HG03558 (cell line): Measurements from ENCODE around the gene OBP2A.
"Not testable (repeated sequence)": the region's sequence is repeated elsewhere in the genome, so short reads cannot be mapped to it uniquely, and the experiment has no call there.

Experiments used
- ATAC-seq: cut with Tn5 transposase; IDR thresholded peaks from one replicate; pipeline ENCODE4 v1.9.1; 2021; ENCODE audit warnings: moderate number of reproducible peaks; ENCODE audit not compliant: unreplicated experiment; ENCODE audit errors: extremely low read depth

OBP2A gene

DNA sequence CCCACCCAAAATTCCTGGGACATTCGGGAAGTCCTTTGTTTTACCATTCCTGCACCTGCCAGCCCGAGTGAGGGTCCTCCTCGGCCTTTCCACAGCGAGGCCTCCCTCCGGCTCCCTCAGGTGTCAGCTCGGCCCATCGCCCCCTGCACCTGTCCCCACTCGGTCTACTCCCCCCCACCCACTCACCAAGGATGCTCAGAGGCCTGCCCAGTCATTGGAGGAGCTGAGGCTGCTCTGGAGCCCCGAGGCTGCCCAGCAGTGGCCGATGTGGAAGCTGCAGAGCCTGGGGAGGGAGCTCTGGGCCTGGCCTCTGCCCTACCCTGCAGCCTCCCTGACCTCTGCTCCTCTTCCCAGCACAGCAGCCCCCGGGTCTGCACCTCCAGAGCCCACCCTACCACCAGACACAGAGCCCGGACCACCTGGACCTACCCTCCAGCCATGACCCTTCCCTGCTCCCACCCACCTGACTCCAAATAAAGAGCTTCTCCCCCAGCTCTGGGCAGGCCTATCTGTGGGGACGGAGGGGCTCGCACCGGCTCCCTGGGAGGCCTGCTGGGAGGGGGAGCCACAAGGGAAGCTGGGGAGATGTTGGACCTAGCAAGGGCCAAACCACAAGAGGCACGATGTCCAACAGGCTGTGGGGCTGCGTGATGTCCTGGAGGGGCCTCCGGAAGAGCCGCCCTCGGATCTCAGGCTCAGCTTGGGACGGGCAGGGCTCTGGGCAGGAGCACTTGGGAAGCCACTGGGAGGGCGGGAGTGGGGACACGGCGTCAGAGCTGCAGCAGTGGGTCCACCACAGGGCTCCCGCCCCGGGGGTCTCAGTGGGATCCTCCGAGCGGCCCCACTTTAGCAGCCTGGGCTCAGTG is 3.8 kb downstream of the OBP2A start:
- not testable (repeated sequence) for ATAC-seq

DNA sequence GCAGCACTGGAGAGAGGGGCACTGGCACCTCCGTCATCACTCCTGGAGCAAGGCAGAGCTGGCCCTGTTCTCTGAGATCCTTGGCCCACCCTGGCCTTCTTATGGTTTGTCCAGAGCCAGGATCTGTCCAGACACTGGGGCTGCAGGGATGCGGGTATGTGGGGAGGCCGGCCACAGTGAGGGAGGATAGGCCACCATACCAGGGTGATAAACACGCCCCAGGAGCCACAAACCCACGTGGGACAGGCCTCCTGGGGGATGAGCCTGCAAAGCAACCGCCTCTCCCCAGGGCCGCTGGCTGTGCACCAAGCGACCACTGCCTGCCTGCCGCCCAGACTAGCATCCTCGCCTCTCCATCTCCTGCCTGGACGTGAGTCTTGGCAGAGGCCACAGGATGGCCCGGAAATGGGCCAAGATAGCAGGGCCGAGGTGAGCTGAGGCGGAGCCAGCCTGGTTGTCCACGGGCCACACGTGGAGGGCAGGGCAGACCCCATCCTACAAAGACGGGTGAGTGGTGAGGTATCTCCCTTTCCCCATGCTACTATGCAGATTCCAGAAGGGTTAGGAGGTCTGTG is 4.5 kb downstream of the OBP2A start:
- ATAC-seq = no peak

DNA sequence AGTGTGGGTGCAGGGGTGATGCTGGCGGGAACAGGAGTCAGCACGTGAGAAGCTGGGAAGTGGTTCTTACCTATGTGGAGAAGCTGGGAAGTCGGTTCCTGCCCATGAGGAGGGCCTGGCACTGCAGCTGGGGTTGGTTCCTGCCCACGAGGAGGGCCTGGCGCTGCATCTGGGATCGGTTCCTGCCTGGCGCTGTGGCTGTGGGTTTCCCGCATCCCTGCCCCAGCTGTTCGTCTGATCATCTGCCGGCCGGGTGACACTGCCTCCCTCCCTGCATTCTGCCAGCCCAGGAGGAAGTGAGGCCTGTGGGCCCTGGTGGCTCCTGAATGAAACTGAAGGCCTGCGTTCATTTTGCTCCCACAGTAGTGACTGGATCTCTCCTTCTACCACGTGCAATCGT is 5.1 kb downstream of the OBP2A start:
- ATAC-seq = no peak

DNA sequence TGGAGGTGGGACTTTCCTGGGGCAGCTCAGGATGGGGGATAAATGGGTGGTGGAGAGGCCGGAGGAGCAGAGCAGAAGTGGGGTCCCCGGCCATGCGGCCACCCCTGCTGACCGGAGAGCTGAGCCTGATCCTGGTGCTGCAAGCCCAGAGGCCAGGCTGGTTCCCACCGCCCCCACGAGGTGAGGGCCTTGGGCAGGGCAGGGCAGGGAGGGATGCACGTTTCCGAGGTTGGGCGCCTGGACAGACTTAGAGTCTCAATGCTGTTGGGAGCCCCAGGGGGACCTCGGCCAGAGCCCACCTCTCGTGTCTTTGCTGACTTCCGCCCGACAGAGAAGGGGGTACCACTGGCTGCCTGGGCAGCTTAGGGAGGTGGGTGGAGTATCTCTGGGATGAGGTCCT is 5.5 kb downstream of the OBP2A start:
- ATAC-seq = no peak

DNA sequence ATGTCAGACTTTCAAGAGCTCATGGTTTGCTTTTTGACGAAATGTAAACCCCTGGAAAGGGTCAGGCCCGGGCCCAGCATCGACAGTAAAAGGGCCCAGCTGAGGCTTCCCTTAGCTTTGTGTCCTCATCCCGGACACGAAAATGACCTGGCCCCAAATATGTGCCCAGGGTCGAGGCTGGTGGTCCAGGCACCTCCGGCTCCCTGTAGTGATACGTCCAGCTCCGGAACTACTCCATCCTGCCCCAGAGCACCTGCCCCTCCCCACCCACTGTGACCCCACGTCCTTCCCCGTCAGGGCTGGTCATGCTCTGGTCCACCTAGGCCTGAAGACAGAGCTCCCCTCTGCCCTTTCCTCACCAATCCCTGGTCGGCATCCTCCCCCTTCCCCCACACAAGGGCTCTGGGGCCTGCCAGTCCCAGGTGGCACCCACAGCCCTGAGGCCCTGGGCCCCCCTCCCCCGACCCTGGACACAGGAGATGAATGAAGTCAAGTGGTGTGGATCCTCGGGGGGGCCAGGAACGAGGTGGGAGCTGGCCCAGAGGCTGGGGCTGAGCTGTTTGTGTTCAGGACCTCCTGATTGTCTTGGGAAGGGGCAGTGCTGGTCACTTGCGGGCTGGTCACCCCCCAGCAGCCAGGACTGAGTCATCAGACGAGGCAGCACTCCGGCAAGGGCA is 6.2 kb downstream of the OBP2A start:
- no peak for ATAC-seq

DNA sequence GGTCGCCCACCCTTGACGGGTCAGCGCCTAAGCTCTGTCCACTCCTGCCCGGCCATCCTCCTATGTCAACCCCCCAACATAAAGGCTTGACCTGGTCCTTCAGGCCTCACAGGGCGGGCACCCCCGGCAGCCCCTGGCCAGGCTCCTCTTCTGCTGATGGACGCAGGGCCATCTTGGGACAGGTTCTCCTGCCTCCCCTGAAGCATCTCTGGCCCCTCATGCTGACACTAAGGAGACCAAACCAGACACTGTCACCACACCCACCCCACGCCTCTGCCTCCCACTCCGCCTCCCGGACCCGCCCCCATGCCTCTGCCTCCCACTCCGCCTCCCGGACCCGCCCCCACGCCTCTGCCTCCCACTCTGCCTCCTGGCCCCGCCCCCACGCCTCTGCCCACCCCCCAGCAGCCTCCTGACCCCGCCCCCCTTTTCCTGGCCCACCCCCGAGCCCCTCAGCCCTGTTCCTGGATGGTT is 6.8 kb downstream of the OBP2A start:
- no peak for ATAC-seq

DNA sequence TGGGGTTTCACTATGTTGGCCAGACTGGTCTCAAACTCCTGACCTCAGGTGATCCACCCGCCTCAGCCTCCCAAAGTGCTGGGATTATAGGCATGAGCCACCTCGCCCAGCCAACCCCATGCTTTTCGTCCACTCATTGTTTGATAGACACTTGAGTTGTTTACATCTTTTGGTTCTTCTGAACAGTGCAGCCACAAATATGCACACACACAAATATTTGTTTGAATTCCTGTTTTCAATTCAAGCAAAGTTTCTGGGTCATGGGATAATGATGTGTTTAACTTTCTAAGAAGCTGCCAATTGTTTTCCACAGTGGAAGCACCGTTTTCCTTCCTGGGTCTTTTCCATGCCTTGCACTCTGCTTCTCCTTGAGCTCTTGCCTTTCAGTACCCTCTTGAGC is 8.8 kb downstream of the OBP2A start:
- ATAC-seq = no peak

DNA sequence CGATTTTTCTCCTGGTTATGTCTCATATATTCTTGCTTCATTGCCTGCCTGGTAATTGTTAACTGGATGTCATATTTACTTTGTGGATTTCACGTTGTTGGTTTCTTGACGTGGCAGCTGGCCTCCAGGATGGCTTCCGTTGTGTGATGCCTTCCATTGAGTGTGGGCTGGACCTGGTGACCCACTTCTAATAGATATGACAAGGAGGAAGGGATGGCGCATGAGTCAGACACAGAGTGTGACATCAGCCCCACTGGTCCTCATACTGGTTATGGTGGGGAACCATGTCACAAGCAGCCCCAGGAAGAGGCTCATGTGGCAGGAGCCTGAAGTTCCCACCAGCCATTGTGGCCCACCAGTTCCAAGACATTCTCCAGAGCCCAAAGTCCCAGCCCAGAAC is 9.3 kb downstream of the OBP2A start:
- ATAC-seq = no peak

DNA sequence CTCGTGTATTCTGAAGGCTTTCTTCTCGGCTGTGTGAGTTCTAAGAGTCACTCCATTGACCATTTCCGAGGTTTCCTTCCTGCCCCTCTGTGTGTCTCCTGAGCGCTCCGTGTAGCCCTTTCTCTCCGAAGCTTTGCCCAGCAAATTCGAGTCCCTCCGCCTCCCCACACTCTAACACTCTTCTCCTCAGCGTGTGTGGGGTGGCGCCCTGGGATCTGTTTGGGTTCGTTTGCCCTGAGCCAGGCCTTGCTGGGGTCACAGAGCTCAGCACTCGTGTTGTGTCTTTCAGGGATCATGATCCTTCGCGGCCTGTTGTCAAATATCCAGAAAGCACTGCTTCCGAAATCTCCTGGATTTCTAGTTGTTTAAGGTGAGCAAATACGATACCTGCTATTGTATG is 10.0 kb downstream of the OBP2A start:
- ATAC-seq = no peak

DNA sequence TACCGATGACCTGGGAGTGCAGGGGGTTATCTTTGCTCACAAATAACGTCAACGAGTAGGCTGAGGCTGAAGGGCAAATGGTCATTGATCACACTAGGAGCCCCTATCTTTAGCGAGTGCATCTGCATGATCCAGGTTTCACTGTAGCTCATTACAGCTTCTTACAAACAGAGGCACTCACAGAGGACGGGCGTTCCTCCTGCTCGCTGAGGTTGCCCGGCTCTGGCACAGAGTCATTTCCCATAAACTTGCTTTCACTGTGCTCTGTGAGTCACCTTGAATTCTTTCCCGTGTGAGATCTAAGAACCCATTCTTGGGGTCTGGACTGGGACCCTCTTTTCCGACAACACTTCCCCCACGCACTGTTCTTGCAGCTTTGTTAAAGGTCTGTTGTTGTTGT is 13.7 kb downstream of the OBP2A start:
- no peak for ATAC-seq

DNA sequence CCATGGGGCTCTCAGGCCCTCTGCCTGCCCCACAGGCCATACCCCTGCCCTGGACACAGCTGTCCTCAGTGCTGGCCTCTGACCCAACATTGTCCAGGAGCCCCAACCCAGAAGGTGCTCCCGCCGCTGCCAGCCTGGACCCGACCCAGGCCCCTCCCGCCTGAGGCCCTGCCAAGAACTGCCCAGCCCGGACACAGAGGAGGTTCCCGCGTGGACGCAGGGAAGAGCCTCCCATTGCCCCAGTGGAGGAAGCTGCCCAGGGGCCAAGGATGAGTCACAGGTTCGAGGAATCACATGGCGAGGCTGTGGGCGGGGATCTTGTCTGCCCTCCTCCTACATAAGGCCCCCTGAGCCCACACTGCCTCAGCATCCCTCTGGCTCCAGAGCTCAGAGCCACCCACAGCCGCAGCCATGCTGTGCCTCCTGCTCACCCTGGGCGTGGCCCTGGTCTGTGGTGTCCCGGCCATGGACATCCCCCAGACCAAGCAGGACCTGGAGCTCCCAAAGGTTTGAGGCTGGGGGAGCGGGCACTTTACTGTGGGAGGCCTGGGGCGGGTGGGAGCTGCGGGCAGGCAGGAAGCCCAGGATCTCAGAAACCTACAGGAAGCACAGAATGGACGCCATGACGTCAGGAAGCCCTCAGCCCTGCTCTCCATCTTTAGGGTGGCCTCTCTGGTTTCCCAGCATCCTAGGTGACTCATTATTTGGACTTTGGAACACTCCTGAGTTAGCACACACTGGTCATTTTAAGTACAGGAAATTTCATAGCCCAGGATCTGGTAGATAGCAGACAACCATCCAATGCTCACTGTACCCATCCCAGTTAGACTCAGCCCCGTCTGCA is 15.7 kb downstream of the OBP2A start, which contains the start of gene PAEP:
Gene PAEP, plus strand, starts transcription at position 366 of the 844 bp plus-strand sequence.
- ATAC-seq = no peak

DNA sequence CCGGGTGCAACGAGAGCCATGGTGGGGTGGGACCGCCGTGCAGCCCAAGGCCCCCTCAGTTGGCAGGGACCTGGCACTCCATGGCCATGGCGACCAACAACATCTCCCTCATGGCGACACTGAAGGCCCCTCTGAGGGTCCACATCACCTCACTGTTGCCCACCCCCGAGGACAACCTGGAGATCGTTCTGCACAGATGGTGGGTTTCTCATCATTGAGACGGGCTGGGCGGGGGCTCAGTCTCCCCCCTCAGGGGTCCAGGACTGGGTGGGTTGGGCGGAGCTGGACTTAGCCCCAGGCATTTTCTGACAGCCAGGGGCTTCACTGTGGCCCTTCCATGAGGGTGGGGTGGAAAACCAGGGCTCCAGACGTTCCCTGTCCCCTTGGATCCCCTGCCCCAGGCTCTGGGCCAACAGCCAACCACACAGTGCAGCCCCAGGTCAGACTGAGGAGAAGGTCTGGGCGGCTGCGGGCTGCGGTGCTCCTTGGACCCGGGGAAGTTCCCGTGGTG is 16.4 kb downstream of the OBP2A start:
- no peak for ATAC-seq

DNA sequence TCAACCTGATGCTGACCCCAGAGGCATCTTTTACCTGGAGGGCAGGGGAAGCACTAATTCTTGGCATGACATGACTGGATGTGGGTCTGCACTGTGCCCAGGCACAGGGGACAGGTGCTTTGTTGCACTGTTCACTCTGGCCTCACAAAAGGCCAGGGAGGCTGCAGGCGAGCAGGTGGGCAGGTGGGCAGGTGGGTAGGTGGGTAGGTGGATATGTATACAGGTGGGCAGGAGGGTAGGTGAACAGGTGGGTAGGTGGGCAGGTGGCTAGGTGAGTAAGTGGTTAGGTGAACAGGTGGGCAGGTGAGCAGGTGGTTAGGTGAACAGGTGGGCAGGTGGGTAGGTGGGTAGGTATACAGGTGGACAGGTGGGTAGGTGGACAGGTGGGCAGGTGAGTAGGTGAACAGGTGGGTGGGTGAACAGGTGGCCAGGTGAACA is 17.1 kb downstream of the OBP2A start:
- ATAC-seq = no peak

DNA sequence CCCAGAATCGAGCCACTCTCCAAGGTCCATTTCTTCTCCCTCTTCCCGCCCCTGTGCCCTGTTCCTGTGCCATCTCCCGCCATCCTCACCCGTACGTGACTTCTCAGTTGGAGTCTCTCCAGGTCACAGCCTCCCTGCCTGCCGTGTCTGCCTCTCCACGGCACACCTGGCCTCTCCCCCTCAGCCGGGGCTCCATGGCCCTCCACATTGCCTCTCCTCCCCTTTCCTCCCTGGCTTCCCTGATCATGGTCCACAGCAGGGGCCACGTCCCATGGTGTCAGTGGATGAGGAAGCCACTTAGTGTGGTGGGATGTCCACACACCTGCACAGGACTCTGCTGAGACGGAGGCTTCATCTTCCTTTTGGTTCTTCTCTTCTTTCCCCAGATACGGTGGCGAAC is 17.9 kb downstream of the OBP2A start:
- no peak for ATAC-seq

DNA sequence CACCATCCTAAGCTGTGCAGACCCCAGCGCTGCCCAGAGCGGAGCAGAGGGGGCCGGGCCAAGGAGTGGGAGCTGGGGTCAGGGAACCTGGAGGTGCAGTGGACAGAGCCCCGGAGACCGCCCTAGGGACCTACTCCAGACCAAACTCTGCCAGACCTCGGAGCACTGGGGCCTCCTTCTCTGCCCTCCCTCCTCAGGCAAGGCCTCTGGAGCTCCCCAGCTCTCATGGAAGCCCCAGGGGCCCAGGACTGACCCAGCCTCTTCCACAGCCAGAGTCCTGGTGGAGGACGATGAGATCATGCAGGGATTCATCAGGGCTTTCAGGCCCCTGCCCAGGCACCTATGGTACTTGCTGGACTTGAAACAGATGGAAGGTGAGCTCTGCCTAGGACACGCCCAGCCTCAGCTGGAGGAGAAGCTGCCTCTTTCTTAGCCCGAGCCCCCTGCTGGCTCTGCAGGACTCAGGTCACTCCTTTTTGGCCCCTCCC is 19.3 kb downstream of the OBP2A start:
- no peak for ATAC-seq

DNA sequence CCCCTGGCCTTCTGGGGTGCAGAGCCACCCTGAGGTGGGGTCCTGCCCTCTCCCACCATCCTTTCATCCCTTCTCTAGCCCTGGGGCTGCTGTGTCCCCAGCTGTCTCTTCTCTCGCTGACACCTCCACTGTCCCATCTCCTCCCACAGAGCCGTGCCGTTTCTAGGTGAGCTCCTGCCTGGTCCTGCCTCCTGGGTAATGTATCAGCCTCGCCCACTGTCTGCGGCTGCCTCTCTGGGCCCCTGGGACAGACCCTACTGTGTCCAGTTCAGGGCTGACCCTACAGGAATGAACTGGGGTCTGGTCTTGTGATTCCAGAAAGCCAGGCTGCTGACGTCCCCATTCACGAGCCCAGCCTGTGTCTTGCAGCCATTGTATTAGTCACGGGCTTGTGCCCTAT is 19.7 kb downstream of the OBP2A start:
- no peak for ATAC-seq

DNA sequence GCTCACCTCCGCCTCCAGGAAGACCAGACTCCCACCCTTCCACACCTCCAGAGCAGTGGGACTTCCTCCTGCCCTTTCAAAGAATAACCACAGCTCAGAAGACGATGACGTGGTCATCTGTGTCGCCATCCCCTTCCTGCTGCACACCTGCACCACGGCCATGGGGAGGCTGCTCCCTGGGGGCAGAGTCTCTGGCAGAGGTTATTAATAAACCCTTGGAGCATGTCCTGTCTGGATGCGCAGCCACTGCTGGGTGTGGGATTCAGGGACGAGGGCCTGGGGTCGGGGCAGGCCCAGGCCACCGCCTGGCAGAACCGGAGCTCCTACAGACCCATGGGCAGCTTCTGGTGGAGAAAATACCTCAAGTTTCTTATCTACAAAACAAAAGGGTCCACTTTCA is 20.6 kb downstream of the OBP2A start:
- ATAC-seq = no peak

DNA sequence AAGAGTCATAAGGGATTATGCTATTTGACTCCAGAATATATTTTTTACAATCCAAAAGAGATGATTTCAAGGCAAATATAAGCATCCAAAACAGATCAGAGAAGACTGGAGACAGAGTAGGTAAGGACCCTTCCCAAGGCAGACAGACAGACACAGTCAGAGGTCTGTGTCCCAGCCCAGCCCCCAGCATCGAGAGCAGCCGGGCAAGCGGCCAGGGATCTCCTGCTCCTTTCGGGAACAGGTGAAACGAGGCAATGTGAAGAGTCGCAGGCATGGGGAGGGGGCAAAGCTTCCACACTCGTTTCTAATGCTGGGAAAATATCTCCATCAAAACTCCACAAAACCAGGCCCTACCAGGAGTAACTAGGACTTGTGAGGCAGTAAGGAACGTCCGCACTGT is 21.4 kb downstream of the OBP2A start:
- ATAC-seq = no peak

DNA sequence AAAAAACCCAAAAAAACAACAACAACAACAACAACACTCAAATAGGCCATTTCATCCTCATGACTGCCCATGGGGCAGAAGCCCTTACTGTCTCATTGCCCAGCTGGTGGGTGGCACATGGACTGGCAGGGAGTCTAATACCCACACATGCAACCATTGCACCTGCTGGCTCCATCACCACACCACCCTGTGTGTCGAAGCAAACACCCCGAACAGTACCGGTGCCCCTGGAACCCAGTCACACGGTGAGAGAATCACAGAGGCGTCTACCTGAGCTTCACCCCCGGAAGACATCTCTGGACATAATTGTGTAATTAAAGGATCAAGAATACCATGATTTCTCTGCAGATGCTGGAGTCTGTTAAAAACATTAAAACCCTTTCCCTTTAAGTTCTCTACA is 22.1 kb downstream of the OBP2A start:
- ATAC-seq = no peak

DNA sequence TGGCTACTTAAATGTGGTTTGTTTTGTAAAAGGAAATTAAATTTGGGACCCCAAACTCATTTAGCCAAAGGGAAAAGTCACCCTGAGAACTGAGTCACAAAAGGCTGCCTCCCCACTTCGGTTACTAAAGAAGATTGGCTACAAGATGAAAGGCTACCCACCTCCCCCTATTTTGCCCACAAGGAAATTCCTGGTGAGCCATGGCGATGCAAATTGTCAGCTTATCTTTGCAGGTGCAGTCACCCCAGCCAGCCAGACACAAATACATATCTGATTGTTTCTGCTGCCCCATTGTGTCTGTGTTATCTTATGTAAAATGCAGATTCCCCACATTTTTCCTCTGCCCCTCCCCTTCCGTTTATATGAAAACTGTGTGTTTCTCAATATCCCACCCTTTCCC is 24.5 kb downstream of the OBP2A start:
- no peak for ATAC-seq
